ENCODE results near the gene PALM. TPM values are rescaled to one million over a fixed set of nuclear protein-coding genes. Genes with fewer than 3 reads are reported as not detected.

The PALM gene
- total and polyA plus RNA-seq, 9 donors = 2.9 to 169 (median 118) TPM

- WGBS, 3 donors = 75 to 88% (median 82%) methylated on average over 5 of the region's 5 CpGs
- intact Hi-C loops (cut with DNase I) = loop anchor here in 2 of 4 donors (10.0 kb wide), 3 partner anchors 143 to 223 kb away; partner anchors contain the start of genes KISS1R (in 1 of the 2), R3HDM4 (in 1 of the 2) and WDR18 (in 1 of the 2)
Observed at GRCh38 chr19:772063-772462, 63.3 kb downstream of the PALM start.

GRCh38 chr19:772730-773436, 64.1 kb downstream of the PALM start:
- Histone ChIP-seq H3K27me3 (no peaks in the 10 kb centered on the region), H3K36me3 (no peaks in the 10 kb centered on the region), H3K4me3 (no peak overlapping the region), H3K4me1 (ENCODE audit: insufficient read depth) (no peaks in the 10 kb centered on the region), H3K27ac (no peak overlapping the region), H3K9me3 (no peaks in the 10 kb centered on the region)
- no peak for TF ChIP-seq CTCF (IDR thresholded peaks at IDR 0.05)
- TF ChIP-seq EP300 (IDR thresholded peaks at IDR 0.05) = no peak
- no peak for TF ChIP-seq POLR2A (IDR thresholded peaks at IDR 0.05)
- WGBS, 3 donors = 65 to 80% (median 74%) methylated on average over 17 to 18 of the region's 18 CpGs
- DNase-seq = no peak
- intact Hi-C loops (cut with DNase I) = loop anchor here in 2 of 4 donors (10.0 kb wide), 3 partner anchors 142 to 222 kb away; partner anchors contain the start of genes KISS1R (in 1 of the 2), R3HDM4 (in 1 of the 2) and WDR18 (in 1 of the 2)

More at GRCh38 chr19:772063-772462, 63.3 kb downstream of the PALM start:
- Histone ChIP-seq H3K9me3 (no peaks in the 10 kb centered on the region), H3K4me3 (no peak overlapping the region), H3K36me3 (no peaks in the 10 kb centered on the region), H3K27ac (no peak overlapping the region), H3K27me3 (no peaks in the 10 kb centered on the region), H3K4me1 (ENCODE audit: insufficient read depth) (no peaks in the 10 kb centered on the region)
- DNase-seq = no peak
- TF ChIP-seq CTCF (IDR thresholded peaks at IDR 0.05) (no peak), EP300 (IDR thresholded peaks at IDR 0.05) (no peak), POLR2A (IDR thresholded peaks at IDR 0.05) (no peak)

DNA sequence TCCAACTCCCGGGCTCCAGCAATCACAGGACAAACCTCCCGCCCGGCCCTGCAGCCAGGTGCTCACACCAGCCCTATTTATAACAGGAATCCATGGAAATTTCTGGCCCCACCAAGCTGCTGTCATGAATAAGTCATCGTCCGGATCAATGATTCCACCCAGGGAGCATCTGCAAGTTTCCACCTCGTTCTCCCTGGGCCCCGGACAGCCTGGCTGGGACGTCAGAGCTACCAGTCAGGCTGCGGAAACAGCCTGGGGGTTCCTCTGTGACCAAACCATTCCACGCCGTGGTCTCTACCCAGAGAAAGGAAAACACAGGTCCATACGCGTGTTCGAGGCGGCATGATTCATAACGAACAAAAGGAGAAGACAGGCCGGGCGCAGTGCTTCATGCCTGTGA, 67.8 kb downstream of the PALM start:
- H3K9me3 ChIP-seq = no peaks in the 10 kb centered on the region
- DNase-seq = no peak
- H3K4me3 ChIP-seq = no peak overlapping the region
- intact Hi-C loops (cut with DNase I) = loop anchor here in 2 of 4 donors (10.0 kb wide), 3 partner anchors 138 to 218 kb away; partner anchors contain the start of genes KISS1R (in 1 of the 2), R3HDM4 (in 1 of the 2) and WDR18 (in 1 of the 2)
- WGBS, 3 donors = 85 to 89% (median 89%) methylated on average over 18 of the region's 18 CpGs
- TF ChIP-seq CTCF (IDR thresholded peaks at IDR 0.05) = no peak
- no peak for TF ChIP-seq EP300 (IDR thresholded peaks at IDR 0.05)
- TF ChIP-seq POLR2A (IDR thresholded peaks at IDR 0.05) = no peak
- H3K27ac ChIP-seq = no peak overlapping the region
- H3K4me1 ChIP-seq (ENCODE audit: insufficient read depth) = no peaks in the 10 kb centered on the region
- H3K36me3 ChIP-seq = no peaks in the 10 kb centered on the region
- H3K27me3 ChIP-seq = no peaks in the 10 kb centered on the region

DNA sequence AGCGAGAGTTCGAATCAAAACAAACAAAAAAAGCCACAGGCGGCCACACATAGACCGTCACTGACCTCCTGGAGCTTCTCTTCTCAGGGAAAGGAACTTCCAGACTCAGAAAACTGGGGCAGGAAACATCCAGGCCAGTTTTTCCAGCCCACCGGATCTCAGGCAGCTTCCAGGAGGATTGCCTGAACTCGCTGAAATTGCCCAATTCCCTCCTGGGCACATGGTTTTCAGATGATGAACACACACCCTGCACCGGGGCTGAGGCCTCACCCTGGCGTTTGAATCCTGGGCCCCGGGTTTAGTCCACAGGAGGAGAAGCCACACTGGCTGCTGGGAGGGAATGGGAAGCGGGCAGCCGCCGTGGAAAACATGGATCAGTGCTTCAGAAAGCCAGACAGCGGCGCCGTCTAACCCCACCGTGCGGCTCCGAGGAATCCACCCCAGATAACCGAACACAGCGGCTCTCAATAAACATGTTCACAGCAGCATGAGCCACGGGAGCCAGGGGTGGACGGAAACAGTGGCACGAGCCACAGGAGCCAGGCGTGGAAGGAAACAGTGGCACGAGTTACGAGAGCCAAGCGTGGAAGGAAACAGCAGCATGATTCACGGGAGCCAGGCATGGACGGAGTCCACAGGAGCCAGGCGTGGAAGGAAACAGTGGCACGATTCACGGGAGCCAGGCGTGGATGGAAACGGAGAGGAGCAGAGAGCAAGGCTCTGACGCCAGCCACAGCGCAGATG, 70.3 kb downstream of the PALM start:
- intact Hi-C loops (cut with DNase I) = loop anchor here in 2 of 4 donors (10.0 kb wide), 3 partner anchors 136 to 216 kb away; partner anchors contain the start of genes KISS1R (in 1 of the 2), R3HDM4 (in 1 of the 2) and WDR18 (in 1 of the 2)
- H3K4me1 ChIP-seq (ENCODE audit: insufficient read depth) = peaks cover 4% of the 10 kb centered on the region
- TF ChIP-seq POLR2A (IDR thresholded peaks at IDR 0.05) (no peak), CTCF (IDR thresholded peaks at IDR 0.05) (no peak), EP300 (IDR thresholded peaks at IDR 0.05) (no peak)
- DNase-seq = peak in 2 of 5 donors; percentile 45 to 53
- H3K27me3 ChIP-seq = no peaks in the 10 kb centered on the region
- H3K36me3 ChIP-seq = no peaks in the 10 kb centered on the region
- no peaks in the 10 kb centered on the region for H3K9me3 ChIP-seq
- no peak overlapping the region for H3K27ac ChIP-seq
- WGBS, 3 donors = 44 to 58% (median 45%) methylated on average over 36 of the region's 36 CpGs
- no peak overlapping the region for H3K4me3 ChIP-seq
